HG03025 (cell line): ENCODE results near the gene MYO3B.

Experiments
- ATAC-seq: cut with Tn5 transposase; IDR thresholded peaks from one replicate; pipeline ENCODE4 v1.9.1; 2021; ENCODE audit warnings: mild to moderate bottlenecking, moderate library complexity; ENCODE audit not compliant: unreplicated experiment, low FRiP score

The MYO3B gene

GRCh38 chr2:170288859-170289258 lies 110.9 kb downstream of the MYO3B start:
- ATAC-seq = no peak

- no peak for ATAC-seq
Observed at GRCh38 chr2:170291474-170291873, 113.5 kb downstream of the MYO3B start.

- ATAC-seq = no peak
Observed at GRCh38 chr2:170292415-170292814, 114.5 kb downstream of the MYO3B start.

- ATAC-seq = no peak
Observed at GRCh38 chr2:170297496-170297895, 119.5 kb downstream of the MYO3B start.

GRCh38 chr2:170298115-170298514 lies 120.2 kb downstream of the MYO3B start:
- ATAC-seq = no peak

- ATAC-seq = no peak
Observed at GRCh38 chr2:170298861-170299429, 121.0 kb downstream of the MYO3B start.

- ATAC-seq = no peak
Observed at GRCh38 chr2:170300993-170301392, 123.0 kb downstream of the MYO3B start.

- ATAC-seq = no peak
Observed at GRCh38 chr2:170301626-170302025, 123.7 kb downstream of the MYO3B start.

GRCh38 chr2:170305711-170306110 lies 127.8 kb downstream of the MYO3B start:
- ATAC-seq = no peak

GRCh38 chr2:170306293-170306873 lies 128.4 kb downstream of the MYO3B start:
- ATAC-seq = no peak

GRCh38 chr2:170307052-170307451 lies 129.1 kb downstream of the MYO3B start:
- no peak for ATAC-seq

GRCh38 chr2:170307555-170308351 lies 129.8 kb downstream of the MYO3B start:
- no peak for ATAC-seq

GRCh38 chr2:170310876-170311502 lies 133.0 kb downstream of the MYO3B start:
- no peak for ATAC-seq

GRCh38 chr2:170313347-170313991 lies 135.5 kb downstream of the MYO3B start:
- ATAC-seq = no peak

GRCh38 chr2:170313992-170314348 lies 136.0 kb downstream of the MYO3B start:
- no peak for ATAC-seq

- no peak for ATAC-seq
Observed at GRCh38 chr2:170314744-170315447, 136.9 kb downstream of the MYO3B start.

GRCh38 chr2:170320948-170321347 lies 143.0 kb downstream of the MYO3B start:
- ATAC-seq = no peak

- no peak for ATAC-seq
Observed at GRCh38 chr2:170321526-170321925, 143.6 kb downstream of the MYO3B start.

GRCh38 chr2:170322140-170322766 lies 144.3 kb downstream of the MYO3B start:
- no peak for ATAC-seq

- ATAC-seq = no peak
Observed at GRCh38 chr2:170323743-170324142, 145.8 kb downstream of the MYO3B start.
